Bronchial epithelial cell (primary cell): ENCODE results near the gene SLC6A19. TPM values are rescaled to one million over a fixed set of nuclear protein-coding genes. Genes with fewer than 3 reads are reported as not detected.
"Not testable (repeated sequence)": the region's sequence is repeated elsewhere in the genome, so short reads cannot be mapped to it uniquely, and the experiment has no call there.

Experiments used
- DNase-seq: peaks from one replicate; pipeline ENCODE4 v3.0.0-alpha.2; 2010; ENCODE audit warnings: low read depth
- FAIRE-seq: peaks from 2 replicates; lab custom pipeline; 2011; peaks lifted over from hg19 to GRCh38; lab: Jason Lieb, UNC
- H3K27me3 ChIP-seq: 2 replicates; pipeline ENCODE4 v1.5.1; 2011; ENCODE audit warnings: low read length; ENCODE audit not compliant: control insufficient read depth, insufficient read depth
- H3K36me3 ChIP-seq: 2 replicates; pipeline ENCODE4 v1.5.1; 2011; ENCODE audit warnings: low read length; ENCODE audit not compliant: control insufficient read depth, insufficient read depth
- H3K4me3 ChIP-seq: 2 replicates; pipeline ENCODE4 v1.5.1; 2011; ENCODE audit warnings: mild to moderate bottlenecking, low read depth, low read length, control low read depth
- total RNA-seq: library from RNA; depleted of rRNA; stranded (reverse); fragments of >200 nt; gene quantifications from 2 replicates; pipeline ENCODE4 v1.2.1, GENCODE V29; 2014
- TF ChIP-seq, protein P1 (sequence below): IDR thresholded peaks from 2 replicates; pipeline ENCODE4 v1.5.1; 2011; ENCODE audit warnings: mild to moderate bottlenecking, moderate library complexity, low read length, control low read depth, inconsistent platforms; ENCODE audit not compliant: insufficient read depth, severe bottlenecking

SLC6A19 gene
- total RNA-seq, 1 donor from 2014 or later: not detected

DNA sequence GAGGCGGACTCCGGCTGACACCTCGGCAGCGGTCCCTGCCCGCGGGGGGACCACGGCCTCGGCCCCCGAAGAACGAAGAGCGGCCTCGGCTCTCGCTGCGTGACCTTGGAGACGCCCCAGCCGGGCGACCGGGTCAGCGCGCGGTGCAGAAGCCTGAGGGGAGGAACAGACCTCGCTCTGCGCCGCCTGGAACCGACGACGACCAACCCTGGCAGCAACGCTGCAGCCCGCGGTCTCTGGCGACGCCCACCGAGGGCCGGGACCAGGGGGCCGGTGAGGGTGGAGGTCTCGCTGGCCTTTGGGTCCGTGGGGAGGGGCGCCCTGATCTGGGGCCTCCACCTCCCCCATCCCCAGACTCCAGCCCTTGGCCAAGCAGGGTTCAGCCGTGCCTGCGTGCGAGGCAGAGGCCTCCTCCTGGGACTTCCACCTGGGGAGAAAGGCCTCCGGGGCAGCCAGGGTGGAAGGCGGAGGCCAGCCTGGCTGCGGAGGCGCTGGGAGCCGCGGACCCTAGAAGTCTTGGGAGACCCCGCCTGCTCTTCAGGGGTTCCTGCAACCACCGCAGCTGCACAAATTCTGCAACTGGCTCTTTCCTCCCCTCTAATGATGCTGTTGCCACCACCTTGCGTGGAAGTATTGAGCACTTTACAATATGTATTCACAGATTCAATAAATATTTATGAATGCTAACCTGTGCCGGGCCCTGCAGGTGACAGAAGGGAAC lies 45.2 kb upstream of the SLC6A19 start:
- H3K27me3 ChIP-seq: peaks cover 30% of the 10 kb centered on the region
- TF ChIP-seq, protein P1, sequence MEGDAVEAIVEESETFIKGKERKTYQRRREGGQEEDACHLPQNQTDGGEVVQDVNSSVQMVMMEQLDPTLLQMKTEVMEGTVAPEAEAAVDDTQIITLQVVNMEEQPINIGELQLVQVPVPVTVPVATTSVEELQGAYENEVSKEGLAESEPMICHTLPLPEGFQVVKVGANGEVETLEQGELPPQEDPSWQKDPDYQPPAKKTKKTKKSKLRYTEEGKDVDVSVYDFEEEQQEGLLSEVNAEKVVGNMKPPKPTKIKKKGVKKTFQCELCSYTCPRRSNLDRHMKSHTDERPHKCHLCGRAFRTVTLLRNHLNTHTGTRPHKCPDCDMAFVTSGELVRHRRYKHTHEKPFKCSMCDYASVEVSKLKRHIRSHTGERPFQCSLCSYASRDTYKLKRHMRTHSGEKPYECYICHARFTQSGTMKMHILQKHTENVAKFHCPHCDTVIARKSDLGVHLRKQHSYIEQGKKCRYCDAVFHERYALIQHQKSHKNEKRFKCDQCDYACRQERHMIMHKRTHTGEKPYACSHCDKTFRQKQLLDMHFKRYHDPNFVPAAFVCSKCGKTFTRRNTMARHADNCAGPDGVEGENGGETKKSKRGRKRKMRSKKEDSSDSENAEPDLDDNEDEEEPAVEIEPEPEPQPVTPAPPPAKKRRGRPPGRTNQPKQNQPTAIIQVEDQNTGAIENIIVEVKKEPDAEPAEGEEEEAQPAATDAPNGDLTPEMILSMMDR: no peak
- no peak for DNase-seq
- no peak for FAIRE-seq
- no peak overlapping the region for H3K4me3 ChIP-seq
- H3K36me3 ChIP-seq: no peaks in the 10 kb centered on the region

DNA sequence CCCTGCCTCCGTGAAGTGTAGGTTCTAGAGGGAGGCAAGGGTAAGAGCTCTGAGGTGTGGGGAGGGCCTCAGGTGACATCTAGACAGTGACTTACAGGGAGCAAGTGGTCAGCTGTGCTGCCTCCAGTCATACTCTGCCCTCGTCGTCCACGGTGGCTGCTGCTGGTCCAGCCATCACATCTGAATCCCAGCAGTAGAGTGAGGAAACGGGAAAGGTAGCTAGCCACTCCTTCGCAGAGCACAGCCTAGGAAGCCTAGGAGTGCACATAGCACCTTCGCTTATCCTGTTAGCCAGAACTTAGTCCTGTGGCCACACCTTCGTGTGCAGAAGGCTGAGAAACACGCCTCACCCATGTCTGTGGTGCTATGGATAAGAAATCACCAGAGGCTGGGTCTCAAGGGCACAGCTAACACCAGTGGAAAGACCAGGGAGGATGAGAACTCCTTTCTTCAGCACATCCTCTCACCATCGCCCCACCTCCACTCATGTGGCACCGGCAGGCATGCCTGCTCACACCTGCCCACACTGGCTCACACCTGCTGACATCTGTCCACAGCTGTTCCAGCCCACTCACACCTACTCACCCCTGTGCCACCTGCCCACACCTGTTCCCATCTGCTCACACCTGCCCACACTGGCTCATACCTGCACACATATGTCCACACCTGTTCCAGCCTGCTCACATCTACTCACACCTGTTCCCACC lies 44.5 kb upstream of the SLC6A19 start:
- H3K36me3 ChIP-seq: no peaks in the 10 kb centered on the region
- H3K4me3 ChIP-seq: no peak overlapping the region
- TF ChIP-seq, protein P1: no peak
- no peak for DNase-seq
- FAIRE-seq: no peak
- peaks cover 26% of the 10 kb centered on the region for H3K27me3 ChIP-seq

DNA sequence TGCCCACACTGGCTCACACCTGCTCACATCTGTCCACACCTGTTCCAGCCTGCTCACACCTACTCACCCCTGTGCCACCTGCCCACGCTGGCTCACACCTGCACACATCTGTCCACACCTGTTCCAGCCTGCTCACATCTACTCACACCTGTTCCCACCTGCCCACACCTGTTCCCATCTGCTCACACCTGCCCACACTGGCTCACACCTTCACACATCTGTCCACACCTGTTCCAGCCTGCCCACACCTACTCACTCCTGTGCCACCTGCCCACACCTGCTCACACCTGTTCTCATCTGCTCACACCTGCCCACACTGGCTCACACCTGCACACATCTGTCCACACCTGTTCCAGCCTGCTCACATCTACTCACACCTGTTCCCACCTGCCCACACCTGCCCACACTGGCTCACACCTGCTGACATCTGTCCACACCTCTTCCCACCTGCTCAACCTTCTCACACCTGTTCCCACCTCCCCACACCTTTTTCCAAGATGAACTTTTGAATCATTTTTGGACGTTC lies 43.9 kb upstream of the SLC6A19 start:
- not testable (repeated sequence) for H3K36me3 ChIP-seq, H3K4me3 ChIP-seq, DNase-seq
- peaks cover 25% of the 10 kb centered on the region for H3K27me3 ChIP-seq
- peak; percentile 94 for FAIRE-seq

DNA sequence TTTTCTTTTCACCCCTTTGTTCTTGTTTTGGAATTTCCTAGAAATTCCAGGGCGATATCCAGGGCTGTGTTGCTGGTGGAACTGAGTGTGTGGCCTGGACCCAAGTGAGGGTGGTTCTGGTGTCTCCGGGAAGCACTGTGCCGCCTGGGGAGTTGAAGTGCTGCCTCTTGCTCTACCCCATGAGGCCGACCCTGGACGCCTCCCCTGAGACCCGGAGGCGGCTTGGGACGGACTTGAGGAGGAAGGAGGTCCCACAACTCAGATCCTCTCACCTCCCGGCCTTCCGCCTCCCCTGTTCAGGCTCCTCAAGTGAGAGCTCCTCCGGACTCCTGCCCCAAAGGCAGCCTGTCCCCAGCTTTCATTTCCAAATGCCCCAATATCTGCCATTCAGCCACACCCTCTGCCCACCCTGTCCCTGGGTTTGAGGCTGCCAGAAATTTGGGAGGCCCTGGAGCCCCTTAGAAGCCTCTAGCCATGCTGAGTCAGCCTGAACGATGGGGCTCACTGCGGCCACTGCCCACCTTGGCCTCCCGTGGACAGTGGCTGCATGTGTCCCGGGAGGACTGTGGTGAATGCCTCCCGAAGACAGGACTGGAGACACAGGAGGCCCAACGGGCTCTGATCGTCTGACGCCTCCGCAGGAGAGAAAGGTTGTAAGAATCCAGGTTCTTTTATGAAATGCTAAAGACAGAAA lies 42.6 kb upstream of the SLC6A19 start:
- Histone ChIP-seq H3K36me3 (no peaks in the 10 kb centered on the region), H3K4me3 (no peak overlapping the region), H3K27me3 (peaks cover 16% of the 10 kb centered on the region)
- FAIRE-seq: no peak
- DNase-seq: no peak
- TF ChIP-seq, protein P1: no peak

DNA sequence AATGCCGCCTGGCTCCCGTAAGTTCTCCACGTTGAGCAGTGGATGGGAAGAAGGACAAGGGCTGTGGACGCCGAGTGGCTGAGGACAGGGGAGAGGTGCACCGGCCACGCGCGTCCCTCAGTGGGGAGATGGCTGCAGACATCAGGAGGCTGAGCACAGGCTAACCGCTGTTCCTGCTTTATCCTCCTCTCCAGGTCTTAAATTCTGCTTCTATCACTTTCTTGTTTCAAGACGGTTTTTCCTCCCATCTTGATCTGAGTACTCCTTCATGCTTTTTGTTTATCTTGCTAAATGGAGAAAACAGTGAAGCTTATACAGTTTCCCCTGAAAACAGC lies 42.1 kb upstream of the SLC6A19 start:
- Histone ChIP-seq H3K27me3 (peaks cover 13% of the 10 kb centered on the region), H3K36me3 (no peaks in the 10 kb centered on the region), H3K4me3 (no peak overlapping the region)
- TF ChIP-seq, protein P1: no peak
- FAIRE-seq: no peak
- DNase-seq: no peak
